GM19438 (cell line): ENCODE measurements around the gene PHF3.

Experiments
- ATAC-seq: cut with Tn5 transposase; IDR thresholded peaks from one replicate; pipeline ENCODE4 v1.9.1; 2021; ENCODE audit warnings: low read depth; ENCODE audit not compliant: unreplicated experiment

PHF3 gene, protein sequence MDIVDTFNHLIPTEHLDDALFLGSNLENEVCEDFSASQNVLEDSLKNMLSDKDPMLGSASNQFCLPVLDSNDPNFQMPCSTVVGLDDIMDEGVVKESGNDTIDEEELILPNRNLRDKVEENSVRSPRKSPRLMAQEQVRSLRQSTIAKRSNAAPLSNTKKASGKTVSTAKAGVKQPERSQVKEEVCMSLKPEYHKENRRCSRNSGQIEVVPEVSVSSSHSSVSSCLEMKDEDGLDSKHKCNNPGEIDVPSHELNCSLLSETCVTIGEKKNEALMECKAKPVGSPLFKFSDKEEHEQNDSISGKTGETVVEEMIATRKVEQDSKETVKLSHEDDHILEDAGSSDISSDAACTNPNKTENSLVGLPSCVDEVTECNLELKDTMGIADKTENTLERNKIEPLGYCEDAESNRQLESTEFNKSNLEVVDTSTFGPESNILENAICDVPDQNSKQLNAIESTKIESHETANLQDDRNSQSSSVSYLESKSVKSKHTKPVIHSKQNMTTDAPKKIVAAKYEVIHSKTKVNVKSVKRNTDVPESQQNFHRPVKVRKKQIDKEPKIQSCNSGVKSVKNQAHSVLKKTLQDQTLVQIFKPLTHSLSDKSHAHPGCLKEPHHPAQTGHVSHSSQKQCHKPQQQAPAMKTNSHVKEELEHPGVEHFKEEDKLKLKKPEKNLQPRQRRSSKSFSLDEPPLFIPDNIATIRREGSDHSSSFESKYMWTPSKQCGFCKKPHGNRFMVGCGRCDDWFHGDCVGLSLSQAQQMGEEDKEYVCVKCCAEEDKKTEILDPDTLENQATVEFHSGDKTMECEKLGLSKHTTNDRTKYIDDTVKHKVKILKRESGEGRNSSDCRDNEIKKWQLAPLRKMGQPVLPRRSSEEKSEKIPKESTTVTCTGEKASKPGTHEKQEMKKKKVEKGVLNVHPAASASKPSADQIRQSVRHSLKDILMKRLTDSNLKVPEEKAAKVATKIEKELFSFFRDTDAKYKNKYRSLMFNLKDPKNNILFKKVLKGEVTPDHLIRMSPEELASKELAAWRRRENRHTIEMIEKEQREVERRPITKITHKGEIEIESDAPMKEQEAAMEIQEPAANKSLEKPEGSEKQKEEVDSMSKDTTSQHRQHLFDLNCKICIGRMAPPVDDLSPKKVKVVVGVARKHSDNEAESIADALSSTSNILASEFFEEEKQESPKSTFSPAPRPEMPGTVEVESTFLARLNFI (N-terminal part only)

DNA sequence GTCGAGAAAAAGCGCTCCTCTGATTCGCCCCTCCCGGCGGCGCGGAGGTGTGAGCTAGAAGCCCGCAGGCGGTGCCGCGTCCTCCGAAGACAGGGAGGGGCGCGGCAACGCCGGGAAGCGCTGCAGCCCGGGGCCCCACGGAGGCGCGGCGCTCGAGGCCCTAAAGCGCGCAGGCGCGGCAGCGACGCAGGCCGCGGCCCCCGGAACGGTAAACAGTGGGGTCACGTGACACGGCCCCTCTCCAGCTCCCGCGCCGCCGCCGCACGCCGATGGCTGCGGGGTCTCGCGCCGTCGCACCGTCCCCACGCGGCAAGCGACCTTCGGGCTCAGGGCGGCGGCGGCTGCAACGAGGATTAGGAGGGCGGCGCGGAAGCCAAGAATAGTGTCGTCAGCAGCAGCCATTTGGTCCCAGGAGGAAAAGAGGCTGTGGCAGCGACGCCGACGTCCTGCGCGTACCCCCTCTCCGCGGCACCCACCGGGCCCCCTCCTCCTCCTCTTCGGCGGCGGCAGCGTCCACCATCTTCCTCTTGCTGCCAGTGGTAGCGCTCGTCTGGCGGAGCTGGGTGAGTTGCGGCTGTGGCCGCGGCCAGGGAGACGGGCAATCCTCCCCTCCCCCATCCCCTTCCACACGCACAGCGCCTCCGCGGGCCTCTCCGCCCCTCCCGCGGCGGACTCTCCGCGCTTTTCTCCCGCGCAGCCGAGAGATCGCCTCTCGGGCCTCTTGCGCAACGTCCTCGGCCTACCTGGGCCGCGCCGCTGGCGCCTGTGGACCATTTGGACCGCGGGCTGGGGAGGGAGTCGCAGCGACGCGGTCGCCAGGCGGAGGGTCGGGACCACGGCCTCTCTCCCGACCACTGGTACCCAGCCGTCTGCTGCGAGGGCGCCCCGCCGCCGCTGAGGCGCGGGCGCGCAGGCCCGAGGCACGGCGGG is at the start of gene PHF3:
Gene PHF3 (plus strand): TSS at position 215 of the 930 bp plus-strand sequence. CDS start 10,750 bp downstream, outside the sequence.
- peak; percentile 84 for ATAC-seq

DNA sequence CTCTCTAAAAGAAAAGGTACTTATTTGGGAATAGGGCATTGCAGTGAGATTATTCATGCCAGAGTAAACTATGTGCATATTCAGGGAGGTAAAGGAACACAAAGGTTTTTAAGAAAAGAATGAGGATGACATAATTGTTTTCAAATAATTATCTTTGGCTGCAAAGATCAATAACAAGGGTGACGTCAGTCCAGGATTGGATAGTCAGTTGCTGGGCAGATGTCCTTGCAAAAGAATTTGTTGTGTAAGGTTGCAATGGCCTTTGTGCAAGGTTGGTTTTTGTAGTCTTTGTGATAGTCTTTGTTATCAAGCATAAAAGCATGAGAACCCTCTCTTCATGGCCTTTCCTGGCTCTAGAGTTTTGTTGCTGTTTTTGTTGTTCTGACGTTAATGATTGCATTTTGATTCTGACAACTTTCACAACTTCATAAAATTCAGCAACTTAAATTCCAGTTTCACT is 45.6 kb upstream of the PHF3 start:
- no peak for ATAC-seq

DNA sequence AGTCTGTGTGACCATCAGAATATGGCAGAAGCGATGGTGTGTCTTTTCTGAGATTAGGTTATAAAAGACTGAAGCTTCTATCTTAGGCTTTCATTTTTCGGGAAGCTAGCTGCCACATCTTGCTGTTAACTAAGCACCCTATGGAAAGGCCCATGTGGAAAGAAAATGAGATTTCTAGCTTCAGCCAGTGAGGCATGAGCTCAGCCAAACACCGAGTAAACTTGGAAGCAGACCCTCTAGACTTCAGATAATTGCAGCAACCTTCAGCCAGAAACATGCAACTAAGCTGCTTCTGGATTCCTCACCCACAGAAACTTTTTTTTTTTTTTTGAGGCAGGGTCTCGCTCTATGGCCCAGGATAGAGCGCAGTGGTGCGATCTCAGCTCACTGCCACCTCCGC is 42.7 kb upstream of the PHF3 start:
- no peak for ATAC-seq

DNA sequence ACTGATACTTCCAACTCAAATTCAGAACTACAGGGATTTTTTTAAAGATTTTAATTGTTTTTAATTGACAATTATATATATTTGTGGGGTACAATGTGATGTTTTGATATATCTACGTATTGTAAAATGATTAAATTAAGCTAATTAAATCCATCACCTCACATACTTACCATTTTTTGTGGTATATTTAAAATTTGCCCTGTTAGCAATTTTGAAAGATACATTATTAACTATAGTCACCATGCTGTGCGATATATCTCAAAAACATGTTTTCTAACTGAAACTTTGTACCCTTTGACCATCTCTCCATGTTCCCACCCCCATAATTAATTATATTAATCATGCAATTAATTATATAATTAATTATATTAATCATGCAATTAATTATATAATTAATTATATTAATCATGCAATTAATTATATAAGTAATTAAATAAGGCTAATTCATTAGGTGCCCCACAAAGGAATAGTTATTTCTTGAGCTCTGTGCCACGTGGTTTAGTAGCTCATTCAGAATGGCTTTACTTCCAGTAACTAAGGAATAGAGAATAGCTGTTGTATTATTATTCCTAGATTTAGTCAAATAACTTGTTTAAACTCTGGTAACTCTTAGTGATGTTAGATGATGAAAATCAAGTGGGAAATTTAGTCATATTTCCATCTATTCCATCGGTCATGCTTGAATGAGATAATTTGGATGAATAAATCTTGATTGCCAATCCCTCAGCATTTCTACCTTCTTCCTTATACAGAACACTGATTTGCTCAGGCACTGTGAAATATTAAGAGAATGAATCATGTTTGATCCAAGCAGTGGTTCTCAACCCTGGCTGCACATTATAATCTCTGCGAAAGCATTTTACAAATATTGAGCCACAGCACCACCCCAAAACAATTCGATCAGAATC is 38.2 kb upstream of the PHF3 start:
- ATAC-seq = no peak

DNA sequence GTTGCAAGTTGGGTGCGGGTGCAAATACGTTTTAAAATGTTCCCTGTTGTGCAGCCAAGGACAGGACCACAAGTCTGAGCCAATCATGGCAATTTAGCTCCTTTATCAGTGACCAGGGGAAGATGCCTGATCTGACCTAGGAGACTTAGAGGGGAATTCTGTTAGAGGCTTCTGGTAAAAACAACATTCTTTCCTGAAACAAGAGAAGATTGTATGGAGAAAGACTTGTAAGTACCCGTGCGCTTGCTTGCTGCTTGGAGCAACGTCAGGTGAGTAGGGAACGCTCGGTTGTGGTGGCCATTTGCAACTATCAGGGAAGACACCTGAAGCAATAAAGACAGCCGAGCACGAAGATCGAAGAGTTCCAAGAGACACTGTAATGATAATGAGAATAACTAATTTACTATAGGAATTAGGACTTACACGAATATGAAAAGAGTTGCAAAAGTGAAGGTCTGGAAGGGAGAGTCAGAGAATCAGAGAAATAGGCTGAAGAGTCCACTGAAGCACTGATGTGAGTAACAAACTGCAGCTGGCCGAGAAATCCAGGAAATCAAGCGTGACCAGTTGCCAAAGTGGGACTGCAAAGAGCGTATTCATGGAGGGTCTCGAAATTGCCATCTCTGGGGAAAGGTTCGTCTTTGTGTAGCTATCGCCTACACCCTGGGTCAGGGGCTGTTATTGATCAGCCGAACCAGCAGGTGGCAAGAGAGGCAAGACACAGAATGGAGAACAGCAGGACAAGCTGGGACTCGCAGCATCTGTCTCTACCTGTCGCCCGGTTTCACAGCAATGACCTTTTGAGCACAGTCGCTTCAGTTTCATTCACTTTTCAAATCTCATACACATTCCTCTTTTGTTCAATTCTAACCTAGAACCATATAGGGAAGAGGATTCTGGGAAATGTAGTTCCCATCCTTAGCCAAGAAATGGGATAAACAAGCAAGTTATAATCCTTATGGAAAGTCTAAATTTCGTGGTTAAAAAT is 37.3 kb upstream of the PHF3 start:
- peak; percentile 100 for ATAC-seq

DNA sequence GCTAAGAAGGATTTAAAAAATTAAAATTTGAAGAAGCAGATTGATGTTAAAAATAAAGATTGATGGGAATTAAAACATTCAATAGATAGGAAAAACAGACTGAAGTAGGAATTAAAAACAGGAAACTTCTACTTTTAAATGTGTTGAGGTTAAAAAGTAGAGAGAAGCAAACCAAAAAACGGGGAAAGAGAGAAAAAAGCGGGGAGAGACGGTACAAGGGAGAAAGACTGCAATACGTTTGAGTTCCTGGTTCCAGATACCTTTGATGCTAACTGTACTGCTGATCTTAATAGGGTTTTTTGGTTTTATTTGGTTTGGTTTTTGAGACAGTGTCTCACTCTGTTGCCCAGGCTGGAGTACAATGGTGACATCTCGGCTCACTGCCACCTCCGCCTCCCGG is 36.4 kb upstream of the PHF3 start:
- ATAC-seq = no peak

DNA sequence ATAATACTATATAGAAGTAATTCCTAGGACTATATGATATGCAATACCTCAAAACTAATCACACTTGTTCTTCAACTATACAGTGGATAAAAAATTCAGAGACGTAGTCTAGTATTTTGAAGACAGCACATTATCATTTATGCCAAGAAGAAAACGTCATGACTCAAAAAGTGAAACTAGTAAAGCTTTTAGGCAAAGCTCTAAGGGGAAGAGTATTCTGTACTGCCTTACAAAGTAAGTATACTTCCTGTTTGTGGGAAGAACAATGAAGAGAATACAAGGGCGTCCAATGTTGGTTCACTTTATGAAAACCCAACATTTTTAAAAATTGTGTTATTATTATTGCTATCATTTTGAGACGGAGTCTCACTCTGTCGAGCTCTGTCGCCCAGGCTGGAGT is 35.5 kb upstream of the PHF3 start:
- ATAC-seq = no peak

DNA sequence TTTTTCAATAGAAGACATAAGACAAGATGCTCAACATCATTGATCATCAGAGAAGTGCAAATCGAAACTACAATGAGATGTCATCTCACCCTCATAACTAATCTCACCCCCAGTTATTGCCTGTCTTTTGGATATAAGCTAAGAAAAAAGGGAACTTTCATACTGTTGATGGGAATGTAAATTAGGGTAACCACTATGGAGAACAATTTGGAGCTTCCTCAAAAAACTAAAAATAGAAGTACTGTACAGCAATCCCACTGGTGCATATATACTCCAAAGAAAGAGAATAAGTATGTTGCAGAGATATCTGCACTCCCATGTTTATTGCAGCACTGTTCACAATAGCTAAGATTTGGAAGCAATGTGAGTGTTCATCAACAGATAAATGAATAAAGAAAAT is 26.4 kb upstream of the PHF3 start:
- ATAC-seq = no peak

DNA sequence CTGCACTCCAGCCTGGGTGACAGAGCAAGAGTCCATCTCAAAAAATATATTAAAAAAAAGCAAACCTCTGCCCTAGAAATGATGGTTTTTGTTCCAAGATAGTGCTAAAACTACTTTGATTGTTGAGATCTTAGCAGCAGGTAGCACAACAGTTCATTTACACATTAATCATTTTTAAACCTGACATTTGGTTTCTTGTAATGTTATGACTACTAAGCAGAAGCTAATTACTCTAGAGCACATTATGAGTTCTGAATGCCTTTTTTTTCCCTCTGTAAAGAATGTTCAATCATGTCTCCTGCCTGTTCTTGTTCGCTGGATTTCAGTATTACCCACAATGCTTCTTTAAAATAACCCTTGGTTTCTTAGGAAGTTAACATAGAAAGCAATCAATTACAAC is 24.7 kb upstream of the PHF3 start:
- ATAC-seq = no peak

DNA sequence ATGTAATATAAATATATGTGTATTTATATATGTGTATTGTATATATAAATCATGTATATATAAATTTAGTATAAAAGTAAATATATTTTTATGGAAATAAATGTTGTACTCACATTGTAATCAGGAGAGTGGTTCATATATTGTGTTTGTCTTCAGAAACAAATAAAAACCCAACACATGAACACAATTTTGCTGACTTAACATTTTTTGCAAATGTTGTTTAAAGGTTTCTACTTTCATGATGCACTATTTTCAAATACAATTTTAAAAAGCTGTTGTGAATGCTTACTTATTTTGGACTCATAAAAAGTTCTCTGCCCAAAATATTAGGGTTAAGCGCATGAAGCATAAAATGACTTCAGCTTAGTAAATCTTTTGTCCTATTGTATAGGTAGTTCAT is 24.0 kb upstream of the PHF3 start:
- ATAC-seq = no peak

DNA sequence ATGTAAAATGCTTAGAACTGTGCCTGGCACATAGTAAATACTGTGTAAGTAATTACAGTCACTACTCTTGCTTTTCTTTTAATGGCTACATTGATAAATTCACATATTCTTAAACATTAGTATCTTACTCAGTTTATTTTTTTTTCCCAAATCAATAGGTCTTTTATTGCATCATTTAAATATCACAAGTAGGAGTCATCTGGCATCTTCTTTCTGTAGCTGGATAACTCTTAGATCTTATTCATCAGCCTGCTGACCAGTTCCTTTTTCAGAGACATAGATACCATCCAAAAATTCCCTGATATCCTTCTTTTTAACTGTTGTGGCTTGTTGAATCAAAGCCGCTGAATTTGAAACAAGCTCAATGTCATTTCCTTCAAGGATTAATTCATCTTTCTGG is 20.0 kb upstream of the PHF3 start:
- ATAC-seq = no peak

DNA sequence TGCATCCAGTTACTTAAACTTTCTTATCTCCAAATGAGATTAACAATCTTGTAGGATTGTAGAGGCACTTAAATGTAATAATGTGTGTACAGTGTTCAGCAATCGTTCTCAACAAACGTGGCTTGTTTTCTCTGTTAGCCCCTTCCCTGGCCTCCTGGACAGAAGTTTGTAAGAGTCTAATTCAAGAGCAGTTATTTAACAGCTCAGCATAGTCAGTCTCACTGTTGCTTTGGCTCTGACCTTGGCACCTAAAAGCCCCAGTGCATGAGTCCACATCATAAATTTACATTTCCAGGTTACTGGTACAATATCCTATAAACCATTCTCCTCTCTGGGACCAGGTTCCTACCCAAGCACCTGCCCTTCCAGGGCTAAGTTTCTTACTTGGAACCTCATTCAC is 11.5 kb upstream of the PHF3 start:
- ATAC-seq = no peak

DNA sequence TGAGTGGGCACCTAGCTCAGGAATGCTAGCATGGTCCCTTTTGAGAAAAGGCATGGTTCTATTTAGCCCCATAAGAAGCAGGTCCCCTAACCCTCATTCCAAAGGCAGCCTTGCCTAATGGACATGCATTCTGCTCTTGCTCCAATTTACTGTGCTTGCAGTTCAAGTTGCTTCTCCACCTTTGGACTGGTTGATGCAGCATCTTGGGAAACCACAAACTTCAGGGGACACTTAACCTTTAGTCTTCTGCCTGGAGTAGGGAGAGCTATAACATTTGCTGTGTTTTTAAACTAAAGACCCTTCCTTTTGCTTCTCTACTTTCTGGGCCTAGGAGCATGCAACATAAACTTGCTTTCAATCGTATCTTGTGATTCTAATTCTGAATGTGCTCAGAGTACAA is 5.1 kb upstream of the PHF3 start:
- ATAC-seq = no peak

DNA sequence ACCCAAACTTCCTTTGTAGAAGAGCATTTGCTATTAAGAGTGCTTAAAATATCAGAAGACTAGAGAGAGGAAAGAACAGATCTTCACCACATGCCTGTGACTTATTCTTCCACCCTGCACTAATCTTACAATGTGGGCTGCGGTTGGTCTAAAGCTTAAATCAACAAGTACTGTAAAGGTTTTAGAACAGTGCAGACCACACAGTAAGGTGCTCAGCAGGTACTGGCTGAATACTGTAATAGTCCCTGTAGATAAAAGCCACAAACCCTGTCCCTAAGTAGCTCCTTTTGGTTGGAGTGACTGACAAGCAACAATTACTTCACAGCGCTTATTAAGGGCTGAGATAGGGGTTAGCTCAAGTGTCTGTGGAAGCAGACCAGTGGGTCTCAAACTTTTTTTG is 972 bp upstream of the PHF3 start:
- ATAC-seq = no peak

DNA sequence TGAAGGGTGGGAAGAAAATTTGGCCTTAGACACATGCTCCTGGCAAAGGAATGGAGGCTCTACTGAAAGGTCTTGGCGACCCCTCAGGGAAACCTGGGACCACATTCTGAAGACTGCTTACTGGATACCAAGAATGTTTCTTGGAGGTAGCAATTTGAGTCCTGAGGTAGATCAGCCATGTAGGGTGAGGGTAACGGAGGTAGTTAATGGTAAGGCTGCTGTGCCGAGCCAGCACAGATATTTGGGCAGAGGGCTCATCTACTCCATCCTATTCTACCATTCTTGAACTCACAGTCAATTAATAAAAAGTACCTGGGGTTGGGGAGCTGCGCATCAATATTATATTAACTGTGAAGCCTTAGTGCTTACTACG is 401 bp upstream of the PHF3 start:
- peak; percentile 26 for ATAC-seq

DNA sequence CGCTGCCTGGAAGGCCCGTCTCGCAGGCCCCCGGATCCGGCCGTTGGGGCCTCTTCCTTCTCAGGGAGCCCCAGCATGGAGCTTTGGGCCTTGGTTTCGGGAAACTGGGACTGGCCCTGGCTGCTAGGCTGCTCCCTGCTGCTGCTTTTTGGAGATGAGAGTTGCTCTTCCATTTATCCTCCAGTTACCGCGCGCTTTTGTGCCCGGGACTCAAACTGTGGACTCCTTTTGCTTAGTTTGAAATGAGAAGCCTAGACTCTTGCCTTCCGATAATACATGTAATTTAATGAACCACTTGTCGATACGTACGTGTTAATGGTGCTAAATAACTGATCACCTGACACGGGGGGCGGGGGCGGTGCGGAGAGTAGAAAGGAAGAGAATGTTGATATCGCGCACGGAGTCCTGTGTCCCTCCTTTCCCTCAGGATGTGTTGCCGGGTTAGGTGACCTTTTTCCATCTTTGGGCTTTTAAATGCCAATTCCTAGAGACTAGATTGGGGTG is 968 bp downstream of the PHF3 start:
- ATAC-seq = peak; percentile 8

DNA sequence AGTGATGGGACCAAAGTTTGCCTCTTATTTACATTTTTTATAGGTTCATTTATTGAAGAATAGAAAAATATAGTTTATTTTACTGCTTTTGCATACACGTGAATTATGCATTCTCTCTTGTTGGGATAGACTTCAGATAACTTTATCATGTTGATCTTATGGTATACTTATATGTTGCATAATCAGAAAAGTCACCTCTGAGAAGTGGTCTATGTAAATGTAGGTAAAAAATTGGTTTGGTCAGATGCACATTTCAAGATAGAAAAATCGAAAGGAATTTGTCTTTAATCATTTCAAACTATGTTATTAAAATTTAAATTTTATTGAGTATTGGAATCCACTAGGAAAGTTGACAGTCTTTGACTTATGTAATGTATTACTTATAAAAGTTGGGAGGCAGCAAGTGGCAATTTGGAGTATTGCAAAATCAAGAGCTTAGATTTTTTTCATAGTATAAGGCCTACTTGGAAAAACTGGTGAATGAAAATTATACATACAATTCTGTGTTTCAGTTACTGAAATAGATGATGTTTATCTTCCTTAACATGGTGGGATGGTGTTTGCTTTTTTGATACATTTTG is 2.4 kb downstream of the PHF3 start:
- no peak for ATAC-seq
